Measurements from ENCODE around the gene CD101. TPM values are rescaled to one million over a fixed set of nuclear protein-coding genes. Genes with fewer than 3 reads are reported as not detected.

The CD101 gene
- total and polyA plus RNA-seq, 2 of the 8 experiments (the other 6 are each of a cell fraction or from before 2014, with no cell fraction given): 1.1 to 1.2 TPM

GRCh38 chr1:117051224-117052064 lies 49.9 kb downstream of the CD101 start:
- Histone ChIP-seq H3K27me3 (replicated peaks in 1 of 4; ENCODE audit: control insufficient read depth in 3 of 4, extremely low read depth in 1 of 4, insufficient read depth in 3 of 4, low read length in 3 of 4) (no peaks in the 10 kb centered on the region), H3K14ac (ENCODE audit: insufficient read length) (no peak overlapping the region), H3K9me3 (ENCODE audit: insufficient read depth in 2 of 2, low read depth in 1 of 2, low read length in 1 of 2) (no peaks in the 10 kb centered on the region), H2AFZ (ENCODE audit: low read length) (no peak overlapping the region), H3K79me1 (ENCODE audit: low read depth, low read length) (no peaks in the 10 kb centered on the region), H3K18ac (ENCODE audit: extremely low read depth, low read length) (no peak overlapping the region), H2BK15ac (ENCODE audit: low read length) (no peak overlapping the region), H3K23ac (ENCODE audit: insufficient read length) (no peak overlapping the region), H3K36me3 (ENCODE audit: control insufficient read depth in 2 of 4, insufficient read depth in 4 of 4, low read length in 3 of 4) (no peaks in the 10 kb centered on the region), H3K23me2 (ENCODE audit: low read depth, low read length) (no peaks in the 10 kb centered on the region), H3K4me3 (ENCODE audit: extremely low read depth in 1 of 4, insufficient read depth in 2 of 4, low read depth in 3 of 4, low read length in 4 of 4) (no peak overlapping the region), H2BK120ac (replicated peaks; ENCODE audit: low read depth, low read length) (no peak overlapping the region), H2BK12ac (ENCODE audit: low read depth, low read length) (no peak overlapping the region), H3K79me2 (ENCODE audit: control insufficient read depth in 1 of 2, insufficient read depth in 2 of 2, low read length in 2 of 2) (no peaks in the 10 kb centered on the region), H3K4ac (replicated peaks; ENCODE audit: insufficient read length, low read depth, low read length) (no peak overlapping the region), H4K20me1 (replicated peaks in 1 of 2; ENCODE audit: control insufficient read depth in 1 of 2, insufficient read depth in 2 of 2, low read length in 2 of 2) (no peaks in the 10 kb centered on the region), H4K5ac (ENCODE audit: insufficient read length, low read depth, low read length) (no peak overlapping the region), H2BK20ac (ENCODE audit: low read length) (no peak overlapping the region), H3K27ac (ENCODE audit: low read depth, low read length) (no peak overlapping the region), H2BK5ac (ENCODE audit: low read depth, low read length) (no peak overlapping the region), H3K4me1 (replicated peaks in 1 of 4; ENCODE audit: control insufficient read depth in 3 of 4, insufficient read depth in 4 of 4, low read length in 3 of 4) (no peaks in the 10 kb centered on the region), H3K9ac (replicated peaks in 1 of 4; ENCODE audit: extremely low read depth in 1 of 4, low read depth in 3 of 4, low read length in 3 of 4) (no peak overlapping the region), H3K56ac (replicated peaks; ENCODE audit: insufficient read length, low read depth, low read length) (no peak overlapping the region), H4K91ac (replicated peaks; ENCODE audit: insufficient read length, low read length) (no peak overlapping the region), H4K8ac (ENCODE audit: extremely low read depth, insufficient read depth, low read length) (no peak overlapping the region), H2AK5ac (ENCODE audit: low read depth, low read length) (no peak overlapping the region), H3K4me2 (ENCODE audit: insufficient read depth in 1 of 2, low read depth in 2 of 2, low read length in 2 of 2) (no peak overlapping the region)
- ChIA-PET POLR2A (ENCODE audit: partially characterized antibody) (no interaction called here), CTCF (ENCODE audit: partially characterized antibody) (interaction anchor here (1.0 to 2.6 kb wide), 4 partner anchors 16 to 326 kb away, joined by 3 to 7 read pairs (median 5); no protein-coding TSS in a partner anchor)
- WGBS, 2 experiments (ENCODE audit: extremely low coverage in 1 of 2, insufficient coverage in 1 of 2, insufficient read length in 1 of 2, insufficient replicate concordance in 2 of 2, low coverage in 1 of 2, low lambda C conversion rate in 2 of 2, missing lambda C conversion rate in 1 of 2): 87% methylated on average over 8 of the region's 8 CpGs; no CpG with 5 or more reads in 1 of the 2 experiments
- no peak for FAIRE-seq
- DNase-seq (ENCODE audit: low read depth in 1 of 2, low spot score in 2 of 2): no peak
- TF ChIP-seq NANOG (IDR thresholded peaks at IDR 0.05; ENCODE audit: insufficient read depth, low read depth, low read length, poor library complexity, severe bottlenecking) (no peak), CBX8 (IDR thresholded peaks at IDR 0.05; ENCODE audit: borderline replicate concordance, low read depth, low read length) (no peak), MAFK (IDR thresholded peaks at IDR 0.05; ENCODE audit: low read depth, low read length) (no peak), SIRT6 (IDR thresholded peaks at IDR 0.05; ENCODE audit: low read length) (no peak), RNF2 (IDR thresholded peaks at IDR 0.05; ENCODE audit: borderline replicate concordance, low read depth, low read length, missing control alignments, poor library complexity, severe bottlenecking) (no peak), MAX (IDR thresholded peaks at IDR 0.05) (no peak), YY1 (IDR thresholded peaks at IDR 0.05; ENCODE audit: low read depth, low read length) (no peak), SRF (IDR thresholded peaks at IDR 0.05; ENCODE audit: low read depth, low read length) (no peak), SUZ12 (IDR thresholded peaks at IDR 0.05; ENCODE audit: low read length) (no peak), SIX5 (IDR thresholded peaks at IDR 0.05; ENCODE audit: low read depth, low read length) (no peak), JUN (IDR thresholded peaks at IDR 0.05; ENCODE audit: low read depth, low read length) (no peak), CTBP2 (IDR thresholded peaks at IDR 0.05; ENCODE audit: borderline replicate concordance, insufficient read depth, insufficient read length, low read length) (no peak)
